ENCODE results near the gene CEP70.

Gene CEP70

DNA sequence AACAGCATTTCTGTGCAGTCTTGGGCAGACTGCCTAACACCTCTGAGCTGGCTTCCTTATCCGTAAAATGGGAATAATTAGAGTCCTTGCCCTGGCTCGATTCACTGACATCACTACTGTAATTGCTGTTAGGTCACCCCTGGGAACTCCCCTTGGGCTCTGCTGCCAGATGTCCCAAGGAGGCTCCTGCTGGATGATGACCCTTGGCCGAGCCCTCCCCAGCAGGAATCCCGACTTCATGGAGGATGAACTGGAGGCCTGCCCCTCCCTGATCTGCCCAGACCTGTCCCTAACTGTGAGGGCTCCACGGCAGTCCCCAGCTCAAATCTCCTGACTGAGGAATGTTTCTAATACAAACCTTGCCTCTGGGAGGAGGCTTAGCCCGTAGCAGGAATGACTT, 141.6 kb downstream of the CEP70 start:
- DNase-seq (ENCODE audit: low spot score), result no peak

- DNase-seq (ENCODE audit: low spot score), result no peak
These were observed 142.4 kb downstream of the CEP70 start for GRCh38 chr3:138451595-138452162.

- no peak for DNase-seq (ENCODE audit: low spot score)
These were observed 143.2 kb downstream of the CEP70 start for GRCh38 chr3:138450704-138451424.

DNA sequence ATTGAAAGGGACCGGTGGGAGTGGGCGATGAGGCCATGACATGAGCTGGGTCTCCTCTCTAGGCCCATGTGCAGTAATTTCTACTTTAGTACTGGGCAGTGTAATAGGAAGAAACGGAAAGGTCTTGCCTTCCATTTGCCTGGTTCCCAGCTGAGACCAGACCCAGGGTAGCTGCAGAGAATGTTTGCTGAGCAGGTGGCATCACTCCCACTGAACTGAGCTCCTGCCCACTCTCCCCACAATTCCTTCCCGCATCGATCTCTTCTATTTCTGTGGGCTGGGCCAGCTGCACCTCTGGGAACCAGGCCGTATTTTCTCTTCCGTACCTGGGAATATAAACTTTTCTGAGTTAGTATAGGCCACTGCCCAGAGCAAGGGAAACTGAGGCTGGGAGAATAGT, 143.9 kb downstream of the CEP70 start:
- no peak for DNase-seq (ENCODE audit: low spot score)

GRCh38 chr3:138449490-138449889, 144.6 kb downstream of the CEP70 start:
- DNase-seq (ENCODE audit: low spot score), result no peak

DNA sequence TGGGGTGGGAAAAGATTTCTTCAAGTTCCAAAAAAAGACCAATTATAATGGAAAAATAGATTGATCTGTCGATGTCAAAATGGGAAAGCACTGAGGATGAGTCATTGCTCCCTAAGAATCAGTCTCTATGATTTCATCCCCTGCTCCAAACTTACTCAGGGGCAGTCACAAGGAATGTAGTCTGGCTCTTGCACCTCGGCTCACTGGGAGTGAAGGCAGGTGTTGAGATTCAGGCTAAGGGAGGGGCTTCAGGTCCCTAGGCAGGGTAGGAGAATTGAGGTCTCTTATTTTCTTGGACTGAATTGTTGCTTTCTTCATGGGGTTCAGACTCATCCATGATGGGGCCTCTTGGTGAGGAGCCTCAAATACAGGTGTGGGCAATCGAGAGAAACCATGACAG, 145.4 kb downstream of the CEP70 start:
- peak; percentile 34 for DNase-seq (ENCODE audit: low spot score)

- no peak for DNase-seq (ENCODE audit: low spot score)
These were observed 148.4 kb downstream of the CEP70 start for GRCh38 chr3:138445654-138446053.

DNA sequence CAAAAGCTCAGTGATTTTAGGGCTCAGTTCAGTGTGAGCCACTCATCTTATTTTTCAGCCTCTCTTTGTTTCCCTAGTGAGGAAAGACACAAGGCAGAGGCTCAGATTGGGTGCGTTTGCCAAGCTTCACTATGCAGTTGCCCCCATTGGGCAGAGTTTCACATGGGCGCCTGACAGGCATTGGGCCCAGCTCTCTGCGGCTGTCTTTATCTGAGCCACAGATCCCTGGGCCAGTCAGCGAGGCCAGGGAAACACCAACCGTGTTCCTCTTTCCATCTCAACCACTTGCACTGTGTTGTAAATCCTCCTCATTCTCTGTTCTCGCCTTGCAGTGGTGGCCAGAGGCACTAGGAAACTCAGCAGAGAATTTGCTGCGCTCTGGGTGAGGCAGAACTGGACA, 148.8 kb downstream of the CEP70 start:
- no peak for DNase-seq (ENCODE audit: low spot score)

Measured in GM03348 (cell line).